SK-N-SH (cell line): ENCODE results near the gene OR2B3. TPM values are rescaled to one million over a fixed set of nuclear protein-coding genes. Genes with fewer than 3 reads are reported as not detected.

Experiments
- CTCF ChIA-PET: fragments of 300-600, 350-600 bp; formaldehyde crosslinking; extraction: SDS; loops from one replicate; lab custom pipeline; 2021; lab: Yijun Ruan, JAX
- POLR2A ChIA-PET: fragments of 350-600 bp; sonication (Branson Sonifier 250); formaldehyde crosslinking; extraction: SDS; loops from one replicate; lab custom pipeline; 2020; ENCODE audit warnings: antibody characterized with exemption, inconsistent platforms; lab: Yijun Ruan, JAX
- DNase-seq: peaks from one replicate; pipeline ENCODE4 v3.0.0; 2012
- H2AFZ ChIP-seq: fragments of 200-600 bp; sonication (generic); 2 replicates; pipeline ENCODE4 v1.8.1; 2016; ENCODE audit warnings: antibody characterized with exemption, mild to moderate bottlenecking, low read depth
- H3F3A ChIP-seq: fragments of 200-600 bp; sonication (generic); replicated peaks from 2 replicates; pipeline ENCODE3; 2016; ENCODE audit warnings: antibody characterized with exemption, mild to moderate bottlenecking; ENCODE audit not compliant: insufficient read depth
- H3K27ac ChIP-seq, 2 experiments: fragments of 200-500 bp in 1 of 2; fragments of 200-600 bp in 1 of 2; sonication (Bioruptor generic) in 1 of 2; sonication (generic), shearing (Covaris generic) in 1 of 2; 2 replicates each; pipeline versions ENCODE4 v1.5.1 to v1.6.1; 2014 to 2016; ENCODE audit warnings: low read depth in 2 of 2, inconsistent platforms in 1 of 2, low read length in 1 of 2, mild to moderate bottlenecking in 1 of 2, mixed read lengths in 1 of 2
- H3K27me3 ChIP-seq: fragments of 200-600 bp; sonication (generic), shearing (Covaris generic); 2 replicates; pipeline ENCODE4 v1.6.1; 2016; ENCODE audit warnings: mixed run types; ENCODE audit not compliant: insufficient read depth
- H3K36me3 ChIP-seq, 2 experiments: fragments of 200-500 bp in 1 of 2; fragments of 200-600 bp in 1 of 2; sonication (Bioruptor generic) in 1 of 2; sonication (generic) in 1 of 2; replicated peaks in 1 of 2; 2 replicates each; pipeline versions ENCODE3 to v1.5.1; 2014 to 2016; ENCODE audit warnings: low read length in 1 of 2, mild to moderate bottlenecking in 1 of 2; ENCODE audit not compliant: insufficient read depth in 2 of 2, control insufficient read depth in 1 of 2
- H3K4me1 ChIP-seq, 2 experiments: fragments of 200-500 bp in 1 of 2; fragments of 200-600 bp in 1 of 2; sonication (Bioruptor generic) in 1 of 2; sonication (generic), shearing (Covaris generic) in 1 of 2; 2 replicates each; pipeline versions ENCODE4 v1.5.1 to v1.6.1; 2014 to 2016; ENCODE audit warnings: low read depth in 1 of 2, low read length in 1 of 2, mixed run types in 1 of 2; ENCODE audit not compliant: insufficient read depth in 2 of 2, control insufficient read depth in 1 of 2
- H3K4me2 ChIP-seq: fragments of 200-600 bp; sonication (generic), shearing (Covaris generic); 2 replicates; pipeline ENCODE4 v1.6.1; 2017; ENCODE audit warnings: mixed run types
- H3K4me3 ChIP-seq, 2 experiments: fragments of 200-500 bp in 1 of 2; fragments of 200-600 bp in 1 of 2; sonication (Bioruptor generic) in 1 of 2; sonication (generic), shearing (Covaris generic) in 1 of 2; 2 replicates each; pipeline versions ENCODE4 v1.5.1 to v1.8.1; 2014 to 2016; ENCODE audit warnings: low read depth in 2 of 2, inconsistent platforms in 1 of 2, low read length in 1 of 2, mild to moderate bottlenecking in 1 of 2, mixed read lengths in 1 of 2, moderate library complexity in 1 of 2
- H3K79me2 ChIP-seq: fragments of 200-600 bp; sonication (generic); 2 replicates; pipeline ENCODE4 v1.8.1; 2017; ENCODE audit warnings: mild to moderate bottlenecking; ENCODE audit not compliant: insufficient read depth
- H3K9ac ChIP-seq: fragments of 200-600 bp; sonication (generic); 2 replicates; pipeline ENCODE4 v1.6.1; 2017; ENCODE audit warnings: mixed run types
- H3K9me2 ChIP-seq: fragments of 200-600 bp; sonication (generic); 2 replicates; pipeline ENCODE4 v1.6.1; 2017; ENCODE audit warnings: mixed run types
- H3K9me3 ChIP-seq: fragments of 200-600 bp; sonication (generic); 2 replicates; pipeline ENCODE4 v1.6.1; 2017; ENCODE audit warnings: mixed run types, mild to moderate bottlenecking, moderate library complexity
- H4K20me1 ChIP-seq: fragments of 200-600 bp; sonication (generic); 2 replicates; pipeline ENCODE4 v1.6.1; 2017; ENCODE audit warnings: mild to moderate bottlenecking, mixed run types; ENCODE audit not compliant: insufficient read depth
- CHD2 ChIP-seq: fragments of 150-350 bp; IDR thresholded peaks from 2 replicates; pipeline ENCODE4 v1.6.1; 2018; ENCODE audit warnings: low read length; ENCODE audit not compliant: partially characterized antibody
- EP300 ChIP-seq, 2 experiments: IDR thresholded peaks; 2 replicates each; pipeline versions ENCODE4 v1.4.0 to v1.6.1; 2012; ENCODE audit warnings: borderline replicate concordance in 1 of 2, low read depth in 1 of 2, low read length in 1 of 2
- EZH2phosphoT487 ChIP-seq: fragments of 200-600 bp; sonication (generic); IDR thresholded peaks from 2 replicates; pipeline ENCODE4 v1.6.1; 2017; ENCODE audit warnings: low read depth, mixed run types, mild to moderate bottlenecking, antibody characterized with exemption, moderate library complexity, borderline replicate concordance
- FOXJ3 ChIP-seq: sonication (generic); formaldehyde crosslinking; IDR thresholded peaks from 2 replicates; pipeline ENCODE4 v1.5.1; 2020; ENCODE audit warnings: mild to moderate bottlenecking, missing genetic modification reagents
- GABPA ChIP-seq: IDR thresholded peaks from 2 replicates; pipeline ENCODE4 v1.4.0; 2012; ENCODE audit warnings: low read depth, mild to moderate bottlenecking
- GATA2 ChIP-seq: sonication (generic); formaldehyde crosslinking; IDR thresholded peaks from 2 replicates; pipeline ENCODE4 v1.5.0; 2020; ENCODE audit warnings: mild to moderate bottlenecking, missing genetic modification reagents
- JUND ChIP-seq: IDR thresholded peaks from 2 replicates; pipeline ENCODE4 v1.4.0; 2012
- MAX ChIP-seq: IDR thresholded peaks from 2 replicates; pipeline ENCODE4 v1.4.0; 2012; ENCODE audit warnings: low read depth
- NFIC ChIP-seq: IDR thresholded peaks from 2 replicates; pipeline ENCODE4 v1.4.0; 2012; ENCODE audit warnings: borderline replicate concordance
- RAD21 ChIP-seq: IDR thresholded peaks from 2 replicates; pipeline ENCODE4 v1.6.1; 2012; ENCODE audit warnings: mild to moderate bottlenecking, low read length
- RCOR1 ChIP-seq: fragments of 150-350 bp; IDR thresholded peaks from 2 replicates; pipeline ENCODE4 v1.6.1; 2017; ENCODE audit warnings: antibody characterized with exemption, low read length
- RFX5 ChIP-seq: IDR thresholded peaks from 2 replicates; pipeline ENCODE4 v1.6.1; 2012; ENCODE audit warnings: mild to moderate bottlenecking, improper control_type of control experiment, low read length
- SIN3A ChIP-seq: IDR thresholded peaks from 2 replicates; pipeline ENCODE4 v1.6.1; 2012; ENCODE audit warnings: low read depth, mild to moderate bottlenecking, low read length, moderate library complexity, borderline replicate concordance
- TAF1 ChIP-seq: IDR thresholded peaks from 2 replicates; pipeline ENCODE4 v1.6.1; 2012; ENCODE audit warnings: low read depth, mild to moderate bottlenecking, low read length, moderate library complexity, borderline replicate concordance
- TEAD4 ChIP-seq: IDR thresholded peaks from 2 replicates; pipeline ENCODE4 v1.4.0; 2012; ENCODE audit warnings: mild to moderate bottlenecking, borderline replicate concordance; ENCODE audit not compliant: insufficient read depth
- ZBTB33 ChIP-seq: IDR thresholded peaks from 2 replicates; pipeline ENCODE4 v1.4.0; 2012; ENCODE audit warnings: low read depth, borderline replicate concordance
- WGBS: methylation state at CpG from one replicate; pipeline ENCODE4 v1.1.6; 2017; ENCODE audit warnings: low lambda C conversion rate; 5-methylcytosine and 5-hydroxymethylcytosine counted together
- polyA plus RNA-seq, 3 experiments: library from polyadenylated mRNA; depleted of rRNA; stranded (reverse); fragments of >200 nt; gene quantifications; 2 replicates each; pipeline ENCODE4 v1.2.3, GENCODE V29; 2012
- TF ChIP-seq, protein P1 (sequence below): IDR thresholded peaks from 2 replicates; pipeline ENCODE4; 2012
- TF ChIP-seq, protein P2 (sequence below): IDR thresholded peaks from 2 replicates; pipeline ENCODE4 v1.4.0; 2012; ENCODE audit warnings: low read depth, borderline replicate concordance
- TF ChIP-seq, protein P3 (sequence below): fragments of 150-350 bp; IDR thresholded peaks from 2 replicates; pipeline ENCODE4 v1.6.1; 2017; ENCODE audit warnings: antibody characterized with exemption, low read length, low read depth, borderline replicate concordance

Gene OR2B3
- polyA plus RNA-seq, 1 of the 3 experiments (the other 2 are of a cell fraction) = not detected

- Histone ChIP-seq H3K27ac (no peak overlapping the region), H3K79me2 (no peaks in the 10 kb centered on the region), H3K36me3 (no peaks in the 10 kb centered on the region), H3K9me2 (no peaks in the 10 kb centered on the region), H4K20me1 (no peaks in the 10 kb centered on the region), H3K9me3 (no peaks in the 10 kb centered on the region), H3K4me3 (no peak overlapping the region), H3F3A (no peaks in the 10 kb centered on the region), H3K4me2 (no peak overlapping the region), H3K4me1 (no peaks in the 10 kb centered on the region), H3K9ac (no peak overlapping the region), H3K27me3 (peaks cover 4% of the 10 kb centered on the region; the same call in 1 of the 2 replicates), H2AFZ (no peak overlapping the region)
- DNase-seq = no peak
- ChIA-PET POLR2A (no interaction called here), CTCF (no interaction called here)
- TF ChIP-seq NFIC (no peak), EP300 (IDR thresholded peaks at IDR 0.05; ENCODE audit: borderline replicate concordance in 1 of 2, low read depth in 1 of 2, low read length in 1 of 2) (no peak), RAD21 (no peak), CHD2 (no peak), TEAD4 (no peak), FOXJ3 (CRISPR knock-in tag) (no peak), RCOR1 (no peak), GATA2 (CRISPR knock-in tag) (no peak), SIN3A (no peak), GABPA (no peak), ZBTB33 (no peak), EZH2phosphoT487 (no peak), JUND (no peak), MAX (no peak), TAF1 (no peak), RFX5 (no peak)
- TF ChIP-seq, protein P1, sequence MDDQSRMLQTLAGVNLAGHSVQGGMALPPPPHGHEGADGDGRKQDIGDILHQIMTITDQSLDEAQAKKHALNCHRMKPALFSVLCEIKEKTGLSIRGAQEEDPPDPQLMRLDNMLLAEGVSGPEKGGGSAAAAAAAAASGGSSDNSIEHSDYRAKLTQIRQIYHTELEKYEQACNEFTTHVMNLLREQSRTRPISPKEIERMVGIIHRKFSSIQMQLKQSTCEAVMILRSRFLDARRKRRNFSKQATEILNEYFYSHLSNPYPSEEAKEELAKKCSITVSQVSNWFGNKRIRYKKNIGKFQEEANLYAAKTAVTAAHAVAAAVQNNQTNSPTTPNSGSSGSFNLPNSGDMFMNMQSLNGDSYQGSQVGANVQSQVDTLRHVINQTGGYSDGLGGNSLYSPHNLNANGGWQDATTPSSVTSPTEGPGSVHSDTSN = no peak
- TF ChIP-seq, protein P2, sequence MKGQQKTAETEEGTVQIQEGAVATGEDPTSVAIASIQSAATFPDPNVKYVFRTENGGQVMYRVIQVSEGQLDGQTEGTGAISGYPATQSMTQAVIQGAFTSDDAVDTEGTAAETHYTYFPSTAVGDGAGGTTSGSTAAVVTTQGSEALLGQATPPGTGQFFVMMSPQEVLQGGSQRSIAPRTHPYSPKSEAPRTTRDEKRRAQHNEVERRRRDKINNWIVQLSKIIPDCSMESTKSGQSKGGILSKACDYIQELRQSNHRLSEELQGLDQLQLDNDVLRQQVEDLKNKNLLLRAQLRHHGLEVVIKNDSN = no peak
- TF ChIP-seq, protein P3, sequence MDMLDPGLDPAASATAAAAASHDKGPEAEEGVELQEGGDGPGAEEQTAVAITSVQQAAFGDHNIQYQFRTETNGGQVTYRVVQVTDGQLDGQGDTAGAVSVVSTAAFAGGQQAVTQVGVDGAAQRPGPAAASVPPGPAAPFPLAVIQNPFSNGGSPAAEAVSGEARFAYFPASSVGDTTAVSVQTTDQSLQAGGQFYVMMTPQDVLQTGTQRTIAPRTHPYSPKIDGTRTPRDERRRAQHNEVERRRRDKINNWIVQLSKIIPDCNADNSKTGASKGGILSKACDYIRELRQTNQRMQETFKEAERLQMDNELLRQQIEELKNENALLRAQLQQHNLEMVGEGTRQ = no peak
- WGBS = 0% methylated on average over 1 of the region's 1 CpG
Measured at GRCh38 chr6:29079203-29079602, 7.9 kb downstream of the OR2B3 start.
